Heart left ventricle (tissue), 13 donors: ENCODE data around the gene BRSK1.

Source experiments
- CTCF ChIP-seq, 12 donors: fragments of 200-600 bp; sonication (generic) in 4 of 12; IDR thresholded peaks; one replicate each; pipeline versions ENCODE4 v1.5.0 to v1.8.0; 2018 to 2022; ENCODE audit warnings: antibody characterized with exemption in 12 of 12, mild to moderate bottlenecking in 5 of 12
- POLR2A ChIP-seq, 2 donors: fragments of 450-650 bp; IDR thresholded peaks; one replicate each; pipeline ENCODE4 v1.6.1; 2017; ENCODE audit warnings: antibody characterized with exemption in 2 of 2, mild to moderate bottlenecking in 2 of 2, moderate library complexity in 2 of 2
- donor health status: ischemic (EF 13 %, LVEDD 7.1; RV severe dilation, severe dysfunction).
- donor health status: DM: no; HTN: yes; CAD: no.
- donor health status: DM: no; HTN: no; CAD: no.
- donor health status: ischemic (EF 25% LVEDD 6.9; RV normal size, moderate dysfunction).
- donor health status: ischemic (EF 25% LVEDD 5.7; RV mildly dilated, moderate dysfunction).
- donor health status: ischemic (EF 35%, LVEDD 5.7; RV mildly dilated, moderate dysfunction).
- donor health status: nonischemic (EF 11% LVEDD 7.7; RV severe dilation, severe dysfunction).
- donor health status: DM: yes; HTN: yes; CAD: no.
- donor health status: PGD.
- donor health status: ischemic (EF 29% LVEDD 5.4; RV normal size, mild dysfunction).
- donor health status: nonischemic (EF 23%, LVEDD 6.1; RV moderate dilation, normal function).

- TF ChIP-seq CTCF (IDR thresholded peaks at IDR 0.05) (no peak), POLR2A (IDR thresholded peaks at IDR 0.05) (no peak)
Measured at GRCh38 chr19:55269299-55269698, 14.5 kb upstream of the BRSK1 start.
